B cell (primary cell): ENCODE measurements around the gene HLA-DQA1. TPM values are rescaled to one million over a fixed set of nuclear protein-coding genes. Genes with fewer than 3 reads are reported as not detected.
A peak's percentile ranks its signal among the peaks of the same experiment; 100 is the strongest.

ENCODE experiments used
- ATAC-seq: fragments of 200-7000 bp; cut with Tn5 transposase; one replicate; pipeline ENCODE4 v1.10.0; 2021; ENCODE audit warnings: low read depth, mild to moderate bottlenecking, moderate number of reproducible peaks, moderate library complexity
- CTCF ChIA-PET: fragments of 350-600 bp; sonication (Branson Sonifier 250); formaldehyde crosslinking; loops from one replicate; lab custom pipeline; 2021; ENCODE audit warnings: antibody characterized with exemption, inconsistent platforms; lab: Charles Lee
- POLR2A ChIA-PET: fragments of 350-600 bp; sonication (Branson Sonifier 250); formaldehyde crosslinking; loops from one replicate; lab custom pipeline; 2021; ENCODE audit warnings: antibody characterized with exemption; lab: Charles Lee
- DNase-seq: peaks from one replicate; pipeline ENCODE4 v3.0.0; 2013
- H2AFZ ChIP-seq: 2 replicates; pipeline ENCODE4 v1.6.1; 2012; ENCODE audit warnings: mild to moderate bottlenecking, low read depth, low read length; ENCODE audit not compliant: insufficient read depth, poor library complexity, severe bottlenecking
- H3K27ac ChIP-seq, 2 donors: 1 replicate in 1 of 2; 2 replicates in 1 of 2; pipeline ENCODE4 v1.5.1; 2012 to 2013; ENCODE audit warnings: low read length in 2 of 2, mild to moderate bottlenecking in 2 of 2, moderate library complexity in 1 of 2
- H3K27me3 ChIP-seq, 4 experiments: fragments of 200-600 bp in 1 of 4; sonication (generic) in 1 of 4; replicated peaks in 1 of 4; 1 replicate in 2 of 4; 2 replicates in 2 of 4; pipeline versions ENCODE4 v1.6.1 to v1.7.0; 2013 to 2016; ENCODE audit warnings: low read length in 3 of 4, mild to moderate bottlenecking in 2 of 4, mixed read lengths in 1 of 4, moderate library complexity in 1 of 4; ENCODE audit not compliant: insufficient read depth in 4 of 4, control insufficient read depth in 3 of 4; ENCODE audit errors: control extremely low read depth in 1 of 4
- H3K36me3 ChIP-seq, 2 experiments: replicated peaks in 1 of 2; 1 replicate in 1 of 2; 2 replicates in 1 of 2; pipeline versions ENCODE4 v1.6.1 to v1.7.1; 2013; ENCODE audit warnings: low read length in 1 of 2; ENCODE audit not compliant: insufficient read depth in 2 of 2, control insufficient read depth in 1 of 2; ENCODE audit errors: control extremely low read depth in 1 of 2, extremely low read depth in 1 of 2
- H3K4me1 ChIP-seq, 2 donors: fragments of 200-600 bp in 1 of 2; sonication (generic) in 1 of 2; 1 replicate in 1 of 2; 2 replicates in 1 of 2; pipeline versions ENCODE4 v1.5.1 to v1.6.1; 2013 to 2017; ENCODE audit warnings: low read length in 2 of 2; ENCODE audit not compliant: control insufficient read depth in 2 of 2, insufficient read depth in 2 of 2
- H3K4me2 ChIP-seq: replicated peaks from 2 replicates; pipeline ENCODE3; 2012; ENCODE audit warnings: mild to moderate bottlenecking, low read depth, low read length; ENCODE audit not compliant: poor library complexity, severe bottlenecking
- H3K4me3 ChIP-seq, 5 experiments: fragments of 200-600 bp in 1 of 5; sonication (generic) in 1 of 5; 1 replicate in 3 of 5; 2 replicates in 2 of 5; pipeline versions ENCODE4 v1.5.1 to v1.7.0; 2011 to 2016; ENCODE audit warnings: low read length in 4 of 5, mild to moderate bottlenecking in 4 of 5, low read depth in 2 of 5, control low read depth in 1 of 5, moderate library complexity in 1 of 5; ENCODE audit not compliant: insufficient read depth in 1 of 5; ENCODE audit errors: control extremely low read depth in 1 of 5, extremely low read depth in 1 of 5
- H3K79me2 ChIP-seq: fragments of 200-600 bp; sonication (generic); one replicate; pipeline ENCODE4 v1.6.0; 2016; ENCODE audit warnings: low read length; ENCODE audit not compliant: control insufficient read depth, insufficient read depth
- H3K9ac ChIP-seq: fragments of 200-600 bp; sonication (generic); 2 replicates; pipeline ENCODE4 v1.6.1; 2017; ENCODE audit warnings: mild to moderate bottlenecking, low read length, moderate library complexity
- H3K9me3 ChIP-seq, 3 donors: one replicate each; pipeline versions ENCODE4 v1.6.1 to v1.7.1; 2013; ENCODE audit warnings: low read length in 2 of 3; ENCODE audit not compliant: control insufficient read depth in 2 of 3, insufficient read depth in 1 of 3; ENCODE audit errors: control extremely low read depth in 1 of 3
- H4K20me1 ChIP-seq: 2 replicates; pipeline ENCODE4 v1.6.0; 2012; ENCODE audit warnings: mild to moderate bottlenecking, low read length; ENCODE audit not compliant: insufficient read depth, control insufficient read depth, poor library complexity, severe bottlenecking
- H3K27ac Mint-ChIP-seq: one replicate; pipeline ENCODE4 v1.8.0; 2021; ENCODE audit warnings: mixed read lengths
- H3K27me3 Mint-ChIP-seq: one replicate; pipeline ENCODE4 v1.8.0; 2021; ENCODE audit warnings: mixed read lengths
- H3K4me1 Mint-ChIP-seq: one replicate; pipeline ENCODE4 v1.8.0; 2021; ENCODE audit warnings: mixed read lengths
- H3K4me3 Mint-ChIP-seq: one replicate; pipeline ENCODE4 v1.8.0; 2021; ENCODE audit warnings: mixed read lengths
- H3K9me3 Mint-ChIP-seq: one replicate; pipeline ENCODE4 v1.8.0; 2022; ENCODE audit warnings: mixed read lengths; ENCODE audit not compliant: insufficient read depth
- CTCF ChIP-seq: fragments of 200-600 bp; IDR thresholded peaks from one replicate; pipeline ENCODE4 v1.8.0; 2022; ENCODE audit warnings: antibody characterized with exemption, mild to moderate bottlenecking
- EZH2 ChIP-seq: IDR thresholded peaks from 2 replicates; pipeline ENCODE4 v1.6.1; 2012; ENCODE audit warnings: borderline replicate concordance, low read depth, mild to moderate bottlenecking, moderate library complexity, low read length; ENCODE audit not compliant: insufficient read depth, poor library complexity, severe bottlenecking
- WGBS: methylation state at CpG from one replicate; pipeline ENCODE4 v1.1.5; 2013; ENCODE audit warnings: missing lambda C conversion rate; ENCODE audit not compliant: insufficient coverage; 5-methylcytosine and 5-hydroxymethylcytosine counted together
- intact Hi-C: fragments of 100-400 bp; cut with micrococcal nuclease; formaldehyde crosslinking; loops from one replicate; pipeline ENCODE4 v1.10.0; 2022
- polyA minus RNA-seq: library from RNA; depleted of rRNA, polyadenylated mRNA; stranded (reverse); fragments of >200 nt; gene quantifications from 2 replicates; pipeline ENCODE4 v1.2.3, GENCODE V29; 2012
- polyA plus RNA-seq: library from polyadenylated mRNA; depleted of rRNA; stranded (reverse); fragments of >200 nt; gene quantifications from 2 replicates; pipeline ENCODE4 v1.2.3, GENCODE V29; 2012
- total RNA-seq, 2 donors: library from RNA; stranded (reverse); fragments of 120-200 nt in 1 of 2; gene quantifications; 1 replicate in 1 of 2; 2 replicates in 1 of 2; pipeline versions ENCODE4 v1.2.3 to v1.2.4, GENCODE V29; 2013 to 2022

HLA-DQA1 gene
- 463 and 489 TPM in 2 replicates for total RNA-seq
- 560 TPM for total RNA-seq (2013)
- polyA plus RNA-seq: 260 and 486 TPM in 2 replicates
- polyA minus RNA-seq: 497 and 734 TPM in 2 replicates

GRCh38 chr6:32637219-32637880 is at the start of gene HLA-DQA1:
TSS of gene HLA-DQA1 (plus strand) at chr6:32637406. CDS start at chr6:32637459, 53 bp downstream.
- peak; percentile 94 for DNase-seq
- Histone ChIP-seq H3K79me2 (peaks cover 70% of the 10 kb centered on the region), H3K4me3 (peak within 1 kb of the TSS; percentile 49 to 100 (median 66)), H3K4me2 (peak within 1 kb of the TSS; percentile 80), H4K20me1 (no peaks in the 10 kb centered on the region), H3K9me3 (no peaks in the 10 kb centered on the region), H3K27me3 (no peaks in the 10 kb centered on the region), H3K4me1 (peaks cover 44 to 52% of the 10 kb centered on the region in 2 donors), H3K27ac (peak within 1 kb of the TSS; percentile 94 to 98), H3K9ac (peak within 1 kb of the TSS; percentile 100), H2AFZ (no peak within 1 kb of the TSS), H3K36me3 (peaks cover 0 to 6% of the 10 kb centered on the region in 2 experiments)
- WGBS: 14% methylated on average over 2 of the region's 7 CpGs
- H3K4me1 Mint-ChIP-seq: peaks cover 68% of the 10 kb centered on the region
- ChIA-PET POLR2A (interaction anchor here (0.7 to 6.6 kb wide), 18 partner anchors 9 to 201 kb away, joined by 3 to 82 read pairs (median 6); partner anchors contain the start of genes HLA-DQA2, HLA-DQB1, HLA-DRA and HLA-DRB5), CTCF (interaction anchor here (0.7 to 7.7 kb wide), 7 partner anchors 15 to 231 kb away, joined by 3 to 59 read pairs (median 4); partner anchors contain the start of gene HLA-DRA)
- intact Hi-C loops: loop anchor here (1.0 to 5.0 kb wide), 4 partner anchors 9 to 35 kb away; no protein-coding TSS in a partner anchor
- ATAC-seq: peak; percentile 89
- H3K9me3 Mint-ChIP-seq: no peaks in the 10 kb centered on the region
- H3K27me3 Mint-ChIP-seq: no peaks in the 10 kb centered on the region
- TF ChIP-seq EZH2 (no peak), CTCF (no peak)
- H3K4me3 Mint-ChIP-seq: peak within 1 kb of the TSS; percentile 99
- peak within 1 kb of the TSS; percentile 99 for H3K27ac Mint-ChIP-seq

DNA sequence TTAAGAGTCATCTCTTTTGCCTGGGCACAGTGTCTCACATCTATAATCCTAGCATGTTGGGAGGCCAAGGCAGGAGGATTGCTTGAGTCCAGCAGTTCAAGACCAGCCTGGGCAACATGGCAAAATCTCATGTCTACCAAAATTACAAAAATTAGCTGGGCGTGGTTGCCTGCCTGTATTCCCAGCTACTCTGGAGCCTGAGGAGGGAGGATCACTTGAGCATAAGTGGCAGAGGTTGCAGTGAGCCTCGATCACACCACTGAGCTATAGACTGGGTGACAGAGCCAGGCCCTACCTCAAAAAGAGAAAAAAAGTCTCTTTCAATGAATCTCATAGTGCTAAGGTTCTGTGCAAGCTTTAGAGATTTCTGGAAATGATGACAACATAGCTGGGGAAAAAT is 49.0 kb upstream of the HLA-DQA1 start:
- Histone ChIP-seq H3K27me3 (no peaks in the 10 kb centered on the region), H3K27ac (peak overlapping the region; percentile 74 to 86), H3K9ac (peak overlapping the region; percentile 79), H3K4me3 (peak overlapping the region in 4 of 5 experiments; percentile 52 to 72 (median 62)), H3K79me2 (peaks cover 40% of the 10 kb centered on the region), H4K20me1 (no peaks in the 10 kb centered on the region), H3K4me2 (peak overlapping the region; percentile 73), H3K9me3 (no peaks in the 10 kb centered on the region), H2AFZ (no peak overlapping the region), H3K4me1 (peaks cover 0 to 6% of the 10 kb centered on the region in 2 donors), H3K36me3 (peaks cover 0 to 8% of the 10 kb centered on the region in 2 experiments)
- Mint-ChIP-seq H3K27ac (peak overlapping the region; percentile 95), H3K4me1 (peaks cover 63% of the 10 kb centered on the region), H3K4me3 (peak overlapping the region; percentile 97), H3K27me3 (no peaks in the 10 kb centered on the region), H3K9me3 (no peaks in the 10 kb centered on the region)
- intact Hi-C loops: loop anchor here (2.0 to 5.0 kb wide), 2 partner anchors 15 to 34 kb away; no protein-coding TSS in a partner anchor
- WGBS: 29% methylated on average over 1 of the region's 2 CpGs
- TF ChIP-seq CTCF (no peak), EZH2 (no peak)
- ChIA-PET CTCF (interaction anchor here (1.4 to 1.5 kb wide), 2 partner anchors 52 to 59 kb away, joined by 3 to 5 read pairs; no protein-coding TSS in a partner anchor), POLR2A (interaction anchor here (0.8 to 4.2 kb wide), 5 partner anchors 35 to 117 kb away, joined by 3 to 55 read pairs (median 6); partner anchors contain the start of genes HLA-DQA1 and HLA-DRB5)
- no peak for ATAC-seq
- DNase-seq: no peak
